ENCODE data around the gene C16orf74. TPM values are rescaled to one million over a fixed set of nuclear protein-coding genes. Genes with fewer than 3 reads are reported as not detected.

The C16orf74 gene
- total RNA-seq, 4 donors from 2014 or later: 1.3 TPM; not detected in 3

- in situ Hi-C loops (cut with MboI; ENCODE audit: low sequenced_read_pairs in 4 of 4): no loop called here
- Histone ChIP-seq H3K4me3 (no peak overlapping the region), H3K27ac (no peak overlapping the region), H3K27me3 (no peaks in the 10 kb centered on the region), H3K9me3 (no peaks in the 10 kb centered on the region), H3K36me3 (peaks cover 0 to 33% of the 10 kb centered on the region in 2 donors), H3K4me1 (peaks cover 5 to 8% of the 10 kb centered on the region in 2 donors)
- intact Hi-C loops (cut with DNase I; ENCODE audit: low total_unique reads): loop anchor here (5.0 kb wide), 1 partner anchor 82 kb away; no protein-coding TSS in a partner anchor
- DNase-seq: no peak
- ATAC-seq: no peak
- TF ChIP-seq POLR2A (IDR thresholded peaks at IDR 0.05) (no peak), CTCF (IDR thresholded peaks at IDR 0.05 in 4 of 5, conservative IDR thresholded peaks at IDR 0.05 in 1 of 5) (no peak)
These were observed 75.5 kb downstream of the C16orf74 start for GRCh38 chr16:85675251-85675874.

- ATAC-seq (no peak), DNase-seq (no peak)
- Histone ChIP-seq H3K4me1 (peaks cover 5 to 8% of the 10 kb centered on the region in 2 donors), H3K4me3 (no peak overlapping the region), H3K27me3 (no peaks in the 10 kb centered on the region), H3K27ac (no peak overlapping the region), H3K36me3 (peaks cover 0 to 38% of the 10 kb centered on the region in 2 donors), H3K9me3 (no peaks in the 10 kb centered on the region)
- intact Hi-C loops (cut with DNase I; ENCODE audit: low total_unique reads): loop anchor here (5.0 kb wide), 1 partner anchor 82 kb away; no protein-coding TSS in a partner anchor
- in situ Hi-C loops (cut with MboI; ENCODE audit: low sequenced_read_pairs in 4 of 4): no loop called here
- TF ChIP-seq POLR2A (IDR thresholded peaks at IDR 0.05): no peak
- no peak for TF ChIP-seq CTCF (IDR thresholded peaks at IDR 0.05 in 4 of 5, conservative IDR thresholded peaks at IDR 0.05 in 1 of 5)
These were observed 76.1 kb downstream of the C16orf74 start for GRCh38 chr16:85674828-85675227.

- Histone ChIP-seq H3K9me3 (no peaks in the 10 kb centered on the region), H3K4me3 (no peak overlapping the region), H3K27ac (peak overlapping the region in 1 of 4 donors; percentile 24), H3K27me3 (no peaks in the 10 kb centered on the region), H3K36me3 (peaks cover 0 to 42% of the 10 kb centered on the region in 2 donors), H3K4me1 (peaks cover 5 to 8% of the 10 kb centered on the region in 2 donors)
- TF ChIP-seq POLR2A (IDR thresholded peaks at IDR 0.05) (no peak), CTCF (IDR thresholded peaks at IDR 0.05 in 4 of 5, conservative IDR thresholded peaks at IDR 0.05 in 1 of 5) (no peak)
- intact Hi-C loops (cut with DNase I; ENCODE audit: low total_unique reads): no loop called here
- ATAC-seq: no peak
- no peak for DNase-seq
- in situ Hi-C loops (cut with MboI; ENCODE audit: low sequenced_read_pairs in 4 of 4): no loop called here
These were observed 76.5 kb downstream of the C16orf74 start for GRCh38 chr16:85674418-85674755.

GRCh38 chr16:85673529-85674417 lies 77.1 kb downstream of the C16orf74 start:
- peaks cover 0 to 48% of the 10 kb centered on the region in 2 donors for H3K36me3 ChIP-seq
- no peak for TF ChIP-seq POLR2A (IDR thresholded peaks at IDR 0.05)
- H3K4me3 ChIP-seq: no peak overlapping the region
- peak in 1 of 2 donors; percentile 33 for DNase-seq
- H3K4me1 ChIP-seq: peaks cover 5 to 13% of the 10 kb centered on the region in 2 donors
- intact Hi-C loops (cut with DNase I; ENCODE audit: low total_unique reads) (no loop called here), in situ Hi-C loops (cut with MboI; ENCODE audit: low sequenced_read_pairs in 4 of 4) (no loop called here)
- peak overlapping the region in 2 of 4 donors; percentile 24 to 51 for H3K27ac ChIP-seq
- H3K27me3 ChIP-seq: no peaks in the 10 kb centered on the region
- ATAC-seq: peak in 1 of 2 donors; percentile 24
- no peaks in the 10 kb centered on the region for H3K9me3 ChIP-seq

- no peak for TF ChIP-seq CTCF (IDR thresholded peaks at IDR 0.05 in 4 of 5, conservative IDR thresholded peaks at IDR 0.05 in 1 of 5)
- TF ChIP-seq POLR2A (IDR thresholded peaks at IDR 0.05): no peak
- peaks cover 0 to 76% of the 10 kb centered on the region in 2 donors for H3K36me3 ChIP-seq
- no peak for DNase-seq
- intact Hi-C loops (cut with DNase I; ENCODE audit: low total_unique reads) (no loop called here), in situ Hi-C loops (cut with MboI; ENCODE audit: low sequenced_read_pairs in 4 of 4) (no loop called here)
- peaks cover 5 to 13% of the 10 kb centered on the region in 2 donors for H3K4me1 ChIP-seq
- H3K27me3 ChIP-seq: no peaks in the 10 kb centered on the region
- H3K27ac ChIP-seq: no peak overlapping the region
- H3K4me3 ChIP-seq: no peak overlapping the region
- no peak for ATAC-seq
- H3K9me3 ChIP-seq: no peaks in the 10 kb centered on the region
These were observed 80.1 kb downstream of the C16orf74 start for GRCh38 chr16:85670840-85671239.

Data from gastrocnemius medialis (tissue), 4 donors.